Neutrophil (primary cell): ENCODE results near the gene GPBAR1.

ENCODE experiments used
- H3K27ac ChIP-seq: fragments of 200-600 bp; sonication (generic); 2 replicates; pipeline ENCODE4 v1.5.1; 2016; ENCODE audit warnings: mild to moderate bottlenecking, moderate library complexity
- H3K27me3 ChIP-seq: fragments of 200-600 bp; sonication (generic); 2 replicates; pipeline ENCODE4 v1.6.0; 2016; ENCODE audit warnings: mild to moderate bottlenecking
- H3K36me3 ChIP-seq: fragments of 200-600 bp; sonication (generic); 2 replicates; pipeline ENCODE4 v1.5.1; 2017
- H3K4me1 ChIP-seq, 2 experiments: fragments of 200-600 bp in 1 of 2; sonication (generic) in 1 of 2; 1 replicate in 1 of 2; 2 replicates in 1 of 2; pipeline versions ENCODE4 v1.5.1 to v1.6.1; 2013 to 2016; ENCODE audit warnings: low read depth in 1 of 2, low read length in 1 of 2, mild to moderate bottlenecking in 1 of 2, moderate library complexity in 1 of 2; ENCODE audit not compliant: control insufficient read depth in 1 of 2, insufficient read depth in 1 of 2
- H3K4me3 ChIP-seq, 2 experiments: fragments of 200-600 bp in 1 of 2; sonication (generic) in 1 of 2; 1 replicate in 1 of 2; 2 replicates in 1 of 2; pipeline ENCODE4 v1.5.1; 2013 to 2016; ENCODE audit warnings: low read depth in 1 of 2, low read length in 1 of 2, mild to moderate bottlenecking in 1 of 2, moderate library complexity in 1 of 2
- H3K9me3 ChIP-seq: fragments of 200-600 bp; sonication (generic); 2 replicates; pipeline ENCODE4 v1.5.1; 2016
- CTCF ChIP-seq: fragments of 200-600 bp; sonication (generic); IDR thresholded peaks from 2 replicates; pipeline ENCODE4 v1.5.1; 2016; ENCODE audit warnings: antibody characterized with exemption

Gene GPBAR1

GRCh38 chr2:218264773-218265561, 4.2 kb downstream of the GPBAR1 start:
- TF ChIP-seq CTCF: no peak
- H3K27me3 ChIP-seq: no peaks in the 10 kb centered on the region
- H3K4me1 ChIP-seq: peaks cover 11 to 14% of the 10 kb centered on the region in 2 experiments
- no peak overlapping the region for H3K27ac ChIP-seq
- H3K4me3 ChIP-seq: no peak overlapping the region
- peaks cover 41% of the 10 kb centered on the region for H3K36me3 ChIP-seq
- H3K9me3 ChIP-seq: no peaks in the 10 kb centered on the region

- Histone ChIP-seq H3K9me3 (no peaks in the 10 kb centered on the region), H3K27me3 (no peaks in the 10 kb centered on the region), H3K36me3 (peaks cover 41% of the 10 kb centered on the region), H3K4me1 (peaks cover 15 to 17% of the 10 kb centered on the region in 2 experiments), H3K4me3 (no peak overlapping the region), H3K27ac (no peak overlapping the region)
- no peak for TF ChIP-seq CTCF
Measured at GRCh38 chr2:218265626-218266025, 4.8 kb downstream of the GPBAR1 start.

- H3K9me3 ChIP-seq: no peaks in the 10 kb centered on the region
- H3K4me3 ChIP-seq: no peak overlapping the region
- peaks cover 41% of the 10 kb centered on the region for H3K36me3 ChIP-seq
- no peaks in the 10 kb centered on the region for H3K27me3 ChIP-seq
- H3K27ac ChIP-seq: no peak overlapping the region
- TF ChIP-seq CTCF: no peak
- H3K4me1 ChIP-seq: peaks cover 23 to 25% of the 10 kb centered on the region in 2 experiments
Measured at GRCh38 chr2:218266316-218266979, 5.6 kb downstream of the GPBAR1 start.

- no peak for TF ChIP-seq CTCF
- peaks cover 41% of the 10 kb centered on the region for H3K36me3 ChIP-seq
- peaks cover 27 to 31% of the 10 kb centered on the region in 2 experiments for H3K4me1 ChIP-seq
- H3K27me3 ChIP-seq: no peaks in the 10 kb centered on the region
- no peak overlapping the region for H3K27ac ChIP-seq
- H3K4me3 ChIP-seq: no peak overlapping the region
- H3K9me3 ChIP-seq: no peaks in the 10 kb centered on the region
Measured at GRCh38 chr2:218267259-218267658, 6.4 kb downstream of the GPBAR1 start.

GRCh38 chr2:218269900-218270720, 9.3 kb downstream of the GPBAR1 start, which contains the start of the genes AAMP and PNKD:
Gene AAMP (minus strand): TSS chr2:218270137. CDS start chr2:218270086, 51 bp downstream.
Gene PNKD (plus strand): TSS chr2:218270519. CDS start chr2:218270536, 17 bp downstream.
- H3K27ac ChIP-seq: peak within 1 kb of the TSS; percentile 79
- H3K27me3 ChIP-seq: no peaks in the 10 kb centered on the region
- TF ChIP-seq CTCF: peak; percentile 66
- H3K4me1 ChIP-seq: peaks cover 35 to 39% of the 10 kb centered on the region in 2 experiments
- H3K36me3 ChIP-seq: peaks cover 32% of the 10 kb centered on the region
- no peaks in the 10 kb centered on the region for H3K9me3 ChIP-seq
- peak within 1 kb of the TSS; percentile 79 to 84 for H3K4me3 ChIP-seq
